ENCODE data around the gene EXOC4. TPM values are rescaled to one million over a fixed set of nuclear protein-coding genes. Genes with fewer than 3 reads are reported as not detected.

Gene EXOC4
- total and polyA plus RNA-seq, 2 donors (not counting 3 experiments of a cell fraction or from before 2014, with no cell fraction given) = 20.3 to 73.1 TPM

DNA sequence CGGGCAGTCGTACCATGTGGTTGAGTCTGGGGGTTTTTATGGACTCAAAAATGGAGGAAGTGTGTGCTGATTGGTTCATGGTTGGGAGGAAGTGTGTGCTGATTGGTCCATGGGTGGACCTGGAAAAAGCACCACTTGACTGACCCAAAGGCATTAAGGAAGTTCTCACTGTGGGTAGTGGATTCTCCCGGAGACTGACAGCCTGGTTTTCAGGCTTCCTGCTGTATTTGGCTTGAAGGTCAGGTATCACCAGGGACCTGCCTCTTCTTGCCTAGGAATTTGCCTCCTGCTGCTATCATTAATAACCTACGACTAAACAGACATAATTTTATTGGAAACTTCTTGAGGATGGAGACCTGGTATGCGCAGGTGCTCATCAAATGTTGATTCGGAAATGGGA, 605.4 kb downstream of the EXOC4 start:
- intact Hi-C loops (cut with micrococcal nuclease) (no loop called here), dilution Hi-C loops (cut with MboI; ENCODE audit: extremely low pct_ligation_motif_present, low sequenced_read_pairs) (no loop called here)
- ChIA-PET CTCF (no interaction called here), POLR2A (no interaction called here)
- no peak overlapping the region for H2AFZ ChIP-seq (ENCODE audit: low read depth, low read length)
- FAIRE-seq = no peak
- no peaks in the 10 kb centered on the region for H3K9me1 ChIP-seq (replicated peaks; ENCODE audit: control insufficient read depth, extremely low read depth, insufficient read depth, low read length)
- no peaks in the 10 kb centered on the region for H3K79me2 ChIP-seq (ENCODE audit: control insufficient read depth, insufficient read depth, low read length)
- no peak overlapping the region for H3K9ac ChIP-seq (replicated peaks; ENCODE audit: extremely low read depth, insufficient read depth, low read length)
- no peak overlapping the region for H3K27ac ChIP-seq (ENCODE audit: insufficient read depth, low read depth, low read length)
- no peak for DNase-seq (ENCODE audit: low read depth, low spot score)
- TF ChIP-seq, protein P1, sequence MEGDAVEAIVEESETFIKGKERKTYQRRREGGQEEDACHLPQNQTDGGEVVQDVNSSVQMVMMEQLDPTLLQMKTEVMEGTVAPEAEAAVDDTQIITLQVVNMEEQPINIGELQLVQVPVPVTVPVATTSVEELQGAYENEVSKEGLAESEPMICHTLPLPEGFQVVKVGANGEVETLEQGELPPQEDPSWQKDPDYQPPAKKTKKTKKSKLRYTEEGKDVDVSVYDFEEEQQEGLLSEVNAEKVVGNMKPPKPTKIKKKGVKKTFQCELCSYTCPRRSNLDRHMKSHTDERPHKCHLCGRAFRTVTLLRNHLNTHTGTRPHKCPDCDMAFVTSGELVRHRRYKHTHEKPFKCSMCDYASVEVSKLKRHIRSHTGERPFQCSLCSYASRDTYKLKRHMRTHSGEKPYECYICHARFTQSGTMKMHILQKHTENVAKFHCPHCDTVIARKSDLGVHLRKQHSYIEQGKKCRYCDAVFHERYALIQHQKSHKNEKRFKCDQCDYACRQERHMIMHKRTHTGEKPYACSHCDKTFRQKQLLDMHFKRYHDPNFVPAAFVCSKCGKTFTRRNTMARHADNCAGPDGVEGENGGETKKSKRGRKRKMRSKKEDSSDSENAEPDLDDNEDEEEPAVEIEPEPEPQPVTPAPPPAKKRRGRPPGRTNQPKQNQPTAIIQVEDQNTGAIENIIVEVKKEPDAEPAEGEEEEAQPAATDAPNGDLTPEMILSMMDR (IDR thresholded peaks at IDR 0.05; ENCODE audit: extremely low read depth in 1 of 2, insufficient read depth in 1 of 2, low read depth in 1 of 2, low read length in 2 of 2) = no peak
- TF ChIP-seq MAX (IDR thresholded peaks at IDR 0.05; ENCODE audit: insufficient read depth, insufficient read length) (no peak), EZH2 (IDR thresholded peaks at IDR 0.05; ENCODE audit: borderline replicate concordance, low read depth, low read length, severe bottlenecking) (no peak), GATA2 (IDR thresholded peaks at IDR 0.05; ENCODE audit: insufficient read depth, insufficient read length, low read depth, low read length) (no peak), FOS (IDR thresholded peaks at IDR 0.05; ENCODE audit: borderline replicate concordance, insufficient read depth, low read length) (no peak), POLR2AphosphoS5 (IDR thresholded peaks at IDR 0.05; ENCODE audit: insufficient read depth, low read depth, low read length) (no peak), JUN (IDR thresholded peaks at IDR 0.05; ENCODE audit: borderline replicate concordance, insufficient read depth, insufficient read length, low read depth) (no peak), POLR2A (IDR thresholded peaks at IDR 0.05; ENCODE audit: low read depth, low read length) (no peak), MYC (IDR thresholded peaks at IDR 0.05; ENCODE audit: low read depth, low read length) (no peak)
- no peaks in the 10 kb centered on the region for H4K20me1 ChIP-seq (replicated peaks; ENCODE audit: control insufficient read depth, extremely low read depth, insufficient read depth, low read length)
- no peaks in the 10 kb centered on the region for H3K36me3 ChIP-seq (ENCODE audit: control insufficient read depth in 2 of 2, extremely low read depth in 1 of 2, insufficient read depth in 2 of 2, low read length in 2 of 2)
- peaks cover 9% of the 10 kb centered on the region for H3K4me1 ChIP-seq (ENCODE audit: control insufficient read depth, extremely low read depth, insufficient read depth, low read length)
- H3K4me3 ChIP-seq (replicated peaks in 1 of 3; ENCODE audit: insufficient read depth in 1 of 3, low read depth in 1 of 3, low read length in 3 of 3) = no peak overlapping the region
- no peak overlapping the region for H3K4me2 ChIP-seq (ENCODE audit: insufficient read depth, low read length)
- H3K27me3 ChIP-seq (ENCODE audit: control insufficient read depth in 2 of 2, insufficient read depth in 2 of 2, low read length in 2 of 2) = no peaks in the 10 kb centered on the region
- no TSS peak for BruUV-seq (replicated peaks)
- H3K9me3 ChIP-seq (replicated peaks; ENCODE audit: control insufficient read depth, insufficient read depth, low read length) = no peaks in the 10 kb centered on the region
